DLD1 (cell line): ENCODE measurements around the gene SLC29A2.
"Not testable (repeated sequence)": the region's sequence is repeated elsewhere in the genome, so short reads cannot be mapped to it uniquely, and the experiment has no call there.

Experiments
- in situ Hi-C: cut with HindIII; loops from 2 replicates; pipeline ENCODE4 v1.10.0; 2017; ENCODE audit warnings: low sequenced_read_pairs

SLC29A2 gene

GRCh38 chr11:66386171-66387069, 14.9 kb upstream of the SLC29A2 start:
- in situ Hi-C loops, result loop anchor here (10.0 kb wide), 1 partner anchor 52 kb away; the partner anchor contains the start of gene RIN1

DNA sequence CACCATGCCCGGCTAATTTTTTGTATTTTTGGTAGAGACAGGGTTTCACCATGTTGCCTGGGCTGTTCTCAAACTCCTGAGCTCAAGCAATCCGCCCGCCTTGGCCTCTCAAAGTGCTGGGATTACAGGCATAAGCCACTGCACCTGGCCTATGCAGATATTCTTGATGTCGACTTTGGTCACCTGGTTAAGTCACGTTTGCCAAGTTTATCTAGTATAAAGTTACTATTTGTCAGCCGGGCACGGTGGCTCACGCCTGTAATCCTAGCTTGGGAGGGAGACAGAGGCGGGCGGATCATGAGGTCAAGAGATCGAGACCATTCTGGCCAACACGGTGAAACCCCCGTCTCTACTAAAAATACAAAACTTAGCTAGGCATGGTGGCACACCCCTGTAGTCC, 12.8 kb upstream of the SLC29A2 start:
- in situ Hi-C loops, result loop anchor here (10.0 kb wide), 1 partner anchor 50 kb away; the partner anchor contains the start of gene RIN1

DNA sequence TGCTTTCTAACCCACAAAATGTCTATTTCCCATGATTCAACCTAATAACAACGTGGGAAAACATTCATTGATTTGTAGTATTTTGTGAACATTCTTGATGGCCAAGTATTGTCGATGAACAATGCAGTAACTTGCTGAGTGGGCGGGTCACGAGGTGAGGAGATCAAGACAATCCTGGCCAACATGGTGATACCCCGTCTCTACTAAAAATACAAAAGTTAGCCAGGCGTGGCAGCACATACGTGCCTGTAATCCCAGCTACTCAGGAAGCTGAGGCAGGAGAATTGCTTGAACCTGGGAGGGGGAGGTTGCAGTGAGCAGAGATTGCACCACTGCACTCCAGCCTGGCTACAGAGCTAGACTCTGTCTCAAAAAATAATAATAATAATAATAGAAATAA, 8.7 kb upstream of the SLC29A2 start:
- in situ Hi-C loops, result loop anchor here (10.0 kb wide), 1 partner anchor 45 kb away; the partner anchor contains the start of gene RIN1

GRCh38 chr11:66373690-66374287, 2.2 kb upstream of the SLC29A2 start:
- in situ Hi-C loops, result not testable (repeated sequence)

GRCh38 chr11:66373265-66373664, 1.7 kb upstream of the SLC29A2 start:
- in situ Hi-C loops, result no loop called here

DNA sequence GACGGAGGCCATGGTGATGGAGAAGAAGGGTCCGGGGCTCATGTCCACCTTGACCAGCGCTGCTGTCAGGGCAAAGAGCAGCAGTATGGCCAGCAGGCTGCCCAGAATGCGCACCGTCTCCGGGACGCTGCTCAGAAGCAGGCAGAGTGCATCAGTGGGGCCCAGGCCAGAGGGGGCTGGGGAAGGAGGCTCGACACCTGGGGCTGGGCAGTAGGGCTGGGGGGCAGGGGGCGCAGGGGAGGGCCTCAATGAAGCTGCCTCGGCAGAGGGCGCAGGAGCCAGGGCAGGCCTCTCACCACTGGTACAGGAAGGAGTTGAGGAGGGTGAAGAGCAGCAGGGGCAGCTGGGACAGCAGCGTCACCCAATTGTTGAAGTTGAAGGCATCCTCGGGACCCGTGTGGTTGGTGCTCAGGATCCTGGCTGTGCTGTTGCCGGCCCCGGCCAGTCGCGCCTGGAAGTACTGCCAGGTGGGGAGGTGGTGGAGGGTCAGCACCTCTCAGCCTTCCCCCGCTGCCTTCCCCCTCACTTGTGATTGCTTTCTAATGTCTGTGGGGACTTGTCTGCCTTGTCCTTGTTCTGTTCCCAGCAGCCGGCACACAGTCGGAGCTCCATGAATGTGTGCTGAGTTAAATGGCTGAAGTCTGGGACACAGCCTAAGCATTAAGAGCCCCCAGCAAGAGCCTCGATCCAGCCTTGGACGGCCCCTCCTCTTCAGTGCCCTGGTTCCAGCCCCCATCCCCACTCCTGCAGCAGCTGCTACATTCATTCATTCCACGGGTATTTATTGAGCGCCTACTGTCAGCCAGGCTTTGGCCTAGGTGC, 2.3 kb downstream of the SLC29A2 start:
- in situ Hi-C loops, result no loop called here

DNA sequence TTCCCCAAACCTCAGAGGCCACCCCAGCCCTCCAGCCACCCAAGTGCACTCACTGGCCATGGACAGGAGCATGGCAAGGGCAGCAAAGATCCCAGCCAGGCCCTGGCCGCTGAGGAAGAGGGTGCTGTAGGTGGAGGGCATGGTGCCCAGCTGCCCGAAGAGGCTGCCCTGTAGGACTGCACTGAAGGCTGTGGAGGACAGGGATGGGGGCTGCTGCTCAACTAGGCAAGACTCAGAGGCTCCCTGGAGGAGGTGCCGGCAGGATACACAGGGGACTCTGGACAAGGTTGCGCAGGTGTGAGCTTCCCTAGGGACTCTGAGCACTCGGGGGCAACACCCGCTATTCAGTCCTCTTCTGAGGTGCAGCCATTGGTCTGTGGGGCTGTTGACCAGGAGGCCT, 3.1 kb downstream of the SLC29A2 start:
- in situ Hi-C loops, result no loop called here

DNA sequence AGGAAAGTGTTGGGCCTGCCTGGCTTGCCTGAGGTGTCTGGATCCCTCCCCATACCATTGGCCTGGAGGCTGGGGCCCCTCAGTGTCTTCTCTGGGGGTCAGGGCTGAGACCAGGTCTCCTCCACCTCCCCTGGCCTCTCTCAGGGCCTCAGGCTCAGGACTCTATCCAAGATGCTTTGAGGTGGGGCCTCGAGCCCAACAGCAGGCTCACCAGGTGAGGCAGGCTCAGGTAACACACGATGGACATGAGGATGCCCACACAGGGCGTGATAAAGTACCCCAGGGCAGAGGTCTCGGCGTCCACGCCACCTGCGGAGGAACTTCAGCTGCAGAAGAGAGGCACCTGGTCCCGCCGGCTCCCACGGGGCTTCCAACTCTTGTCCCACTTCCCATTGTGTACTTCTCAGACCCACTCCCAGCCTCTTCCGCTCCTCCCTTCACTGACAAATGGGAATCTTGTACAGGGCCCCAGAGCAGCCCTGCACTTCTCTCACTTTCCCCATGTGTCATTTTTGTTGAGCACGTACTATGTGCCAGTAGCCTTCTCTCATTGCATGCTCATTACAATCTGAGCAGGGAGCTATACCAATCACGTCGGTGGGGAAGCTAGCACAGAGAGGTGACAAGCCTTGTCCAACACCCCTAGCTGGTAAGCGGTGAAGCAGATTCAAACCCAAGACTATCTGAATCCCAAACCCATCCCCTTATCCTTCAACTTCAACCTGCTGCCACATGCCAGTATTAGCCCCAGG, 3.8 kb downstream of the SLC29A2 start:
- in situ Hi-C loops, result no loop called here

GRCh38 chr11:66366844-66367477, 4.6 kb downstream of the SLC29A2 start:
- in situ Hi-C loops, result no loop called here

GRCh38 chr11:66365711-66366619, 5.6 kb downstream of the SLC29A2 start:
- in situ Hi-C loops, result no loop called here

GRCh38 chr11:66365166-66365565, 6.4 kb downstream of the SLC29A2 start:
- in situ Hi-C loops, result no loop called here

DNA sequence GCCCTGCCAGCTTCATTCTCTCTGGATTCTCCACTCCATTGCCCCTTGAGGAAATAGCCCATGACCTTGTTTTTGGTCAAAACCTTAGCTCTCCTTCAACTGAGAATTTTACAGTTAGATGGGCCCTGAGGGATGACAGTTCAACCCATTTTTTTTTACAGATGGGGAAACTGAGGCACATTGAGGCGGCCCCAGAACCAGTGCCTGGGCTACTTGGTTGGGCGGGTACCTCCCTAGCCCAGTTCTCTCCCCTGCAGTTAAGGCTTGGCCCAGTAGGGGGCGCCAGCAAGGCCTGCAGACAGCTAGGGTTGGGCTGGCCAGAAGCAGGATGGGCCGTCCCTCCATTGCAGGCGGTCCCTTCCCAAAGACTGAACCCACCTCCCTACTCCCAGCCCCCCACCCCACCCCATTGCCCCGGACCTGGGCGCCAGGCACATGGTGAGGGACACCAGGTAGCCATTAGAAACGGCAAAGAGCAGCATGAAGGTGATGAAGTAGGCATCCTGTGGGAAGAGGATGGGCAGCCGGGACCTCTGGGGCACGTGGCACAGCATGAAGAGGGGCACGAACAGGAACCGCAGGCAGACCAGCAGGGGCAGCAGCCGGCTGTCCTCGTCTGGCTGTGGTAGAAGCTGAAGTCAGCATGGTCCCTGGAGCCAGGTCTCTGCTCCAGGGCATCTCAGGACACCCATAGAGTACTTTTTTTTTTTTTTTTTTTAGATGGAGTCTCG, 7.6 kb downstream of the SLC29A2 start:
- in situ Hi-C loops, result no loop called here

- in situ Hi-C loops, result no loop called here
Measured at GRCh38 chr11:66363187-66363601, 8.4 kb downstream of the SLC29A2 start.

- in situ Hi-C loops, result no loop called here
Measured at GRCh38 chr11:66362481-66363147, 8.9 kb downstream of the SLC29A2 start.

GRCh38 chr11:66361502-66361941, 10.0 kb downstream of the SLC29A2 start:
- in situ Hi-C loops, result no loop called here

DNA sequence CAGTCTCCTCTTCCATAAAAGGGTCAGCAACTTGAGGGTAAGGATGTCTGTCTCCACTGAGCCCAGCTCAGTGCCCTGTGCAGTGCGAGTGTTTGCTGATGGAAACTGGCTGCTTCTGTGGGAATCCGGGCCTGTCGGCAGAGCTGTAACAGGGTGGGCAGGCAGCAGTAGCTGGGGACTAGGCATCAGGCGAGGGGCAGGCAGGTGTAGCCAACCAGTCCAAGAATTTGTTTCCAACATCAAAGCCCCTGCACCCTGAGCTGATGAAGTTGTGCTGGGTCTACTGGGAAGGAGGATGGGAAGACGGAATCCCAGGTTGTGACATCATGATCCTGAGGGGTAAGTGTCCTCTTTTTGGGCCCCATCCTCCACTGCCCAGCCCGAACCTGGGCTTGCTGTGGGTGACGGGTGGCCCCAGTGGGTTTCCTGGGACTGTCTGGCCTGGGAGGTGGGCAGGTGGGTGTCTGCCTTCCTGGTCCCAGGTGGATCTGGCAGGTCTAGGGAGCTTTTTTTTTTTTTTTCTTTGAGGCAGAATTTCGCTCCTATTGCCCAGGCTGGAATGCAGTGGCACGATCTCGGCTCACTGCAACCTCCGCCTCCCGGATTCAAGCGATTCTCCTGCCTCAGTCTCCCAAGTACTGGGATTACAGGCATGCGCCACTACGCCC, 11.0 kb downstream of the SLC29A2 start:
- in situ Hi-C loops, result no loop called here

GRCh38 chr11:66359662-66360087, 11.9 kb downstream of the SLC29A2 start:
- in situ Hi-C loops, result no loop called here
